ENCODE results near the gene SGCD.

The SGCD gene

GRCh38 chr5:156779436-156779835 is 452.5 kb downstream of the SGCD start:
- TF ChIP-seq CTCF (IDR thresholded peaks at IDR 0.05; ENCODE audit: insufficient read depth, low read length, poor library complexity, severe bottlenecking), result no peak
- no peaks in the 10 kb centered on the region for H3K27me3 ChIP-seq (replicated peaks; ENCODE audit: control insufficient read depth, insufficient read depth, low read length)
- no peaks in the 10 kb centered on the region for H3K36me3 ChIP-seq (ENCODE audit: control insufficient read depth, insufficient read depth, low read length)
- DNase-seq (ENCODE audit: extremely low read depth, insufficient read length), result no peak
- H3K4me3 ChIP-seq (replicated peaks; ENCODE audit: low read depth, low read length), result no peak overlapping the region

- no peak for TF ChIP-seq CTCF (IDR thresholded peaks at IDR 0.05; ENCODE audit: insufficient read depth, low read length, poor library complexity, severe bottlenecking)
- DNase-seq (ENCODE audit: extremely low read depth, insufficient read length), result no peak
- Histone ChIP-seq H3K27me3 (replicated peaks; ENCODE audit: control insufficient read depth, insufficient read depth, low read length) (no peaks in the 10 kb centered on the region), H3K4me3 (replicated peaks; ENCODE audit: low read depth, low read length) (no peak overlapping the region), H3K36me3 (ENCODE audit: control insufficient read depth, insufficient read depth, low read length) (no peaks in the 10 kb centered on the region)
Observed at GRCh38 chr5:156783092-156783491, 456.1 kb downstream of the SGCD start.

- no peak for TF ChIP-seq CTCF (IDR thresholded peaks at IDR 0.05; ENCODE audit: insufficient read depth, low read length, poor library complexity, severe bottlenecking)
- no peak for DNase-seq (ENCODE audit: extremely low read depth, insufficient read length)
- H3K27me3 ChIP-seq (replicated peaks; ENCODE audit: control insufficient read depth, insufficient read depth, low read length), result no peaks in the 10 kb centered on the region; the same call in 1 of the 2 replicates
- no peak overlapping the region for H3K4me3 ChIP-seq (replicated peaks; ENCODE audit: low read depth, low read length)
- no peaks in the 10 kb centered on the region for H3K36me3 ChIP-seq (ENCODE audit: control insufficient read depth, insufficient read depth, low read length)
Observed at GRCh38 chr5:156794687-156795086, 467.7 kb downstream of the SGCD start.

GRCh38 chr5:156798201-156798600 is 471.2 kb downstream of the SGCD start:
- TF ChIP-seq CTCF (IDR thresholded peaks at IDR 0.05; ENCODE audit: insufficient read depth, low read length, poor library complexity, severe bottlenecking), result no peak
- DNase-seq (ENCODE audit: extremely low read depth, insufficient read length), result no peak

GRCh38 chr5:156799171-156799570 is 472.2 kb downstream of the SGCD start:
- Histone ChIP-seq H3K36me3 (ENCODE audit: control insufficient read depth, insufficient read depth, low read length) (no peaks in the 10 kb centered on the region), H3K4me3 (replicated peaks; ENCODE audit: low read depth, low read length) (no peak overlapping the region), H3K27me3 (replicated peaks; ENCODE audit: control insufficient read depth, insufficient read depth, low read length) (no peaks in the 10 kb centered on the region)
- DNase-seq (ENCODE audit: extremely low read depth, insufficient read length), result no peak
- no peak for TF ChIP-seq CTCF (IDR thresholded peaks at IDR 0.05; ENCODE audit: insufficient read depth, low read length, poor library complexity, severe bottlenecking)

More at GRCh38 chr5:156798201-156798600, 471.2 kb downstream of the SGCD start:
- no peaks in the 10 kb centered on the region for H3K36me3 ChIP-seq (ENCODE audit: control insufficient read depth, insufficient read depth, low read length)
- H3K4me3 ChIP-seq (replicated peaks; ENCODE audit: low read depth, low read length), result no peak overlapping the region
- H3K27me3 ChIP-seq (replicated peaks; ENCODE audit: control insufficient read depth, insufficient read depth, low read length), result no peaks in the 10 kb centered on the region

GRCh38 chr5:156800929-156801328 is 474.0 kb downstream of the SGCD start:
- no peak for TF ChIP-seq CTCF (IDR thresholded peaks at IDR 0.05; ENCODE audit: insufficient read depth, low read length, poor library complexity, severe bottlenecking)
- no peak overlapping the region for H3K4me3 ChIP-seq (replicated peaks; ENCODE audit: low read depth, low read length)
- H3K36me3 ChIP-seq (ENCODE audit: control insufficient read depth, insufficient read depth, low read length), result no peaks in the 10 kb centered on the region
- H3K27me3 ChIP-seq (replicated peaks; ENCODE audit: control insufficient read depth, insufficient read depth, low read length), result no peaks in the 10 kb centered on the region
- DNase-seq (ENCODE audit: extremely low read depth, insufficient read length), result no peak
